GM18519 (cell line): ENCODE data around the gene PLCB4.

ENCODE experiments used
- ATAC-seq: cut with Tn5 transposase; IDR thresholded peaks from one replicate; pipeline ENCODE4 v1.9.1; 2021; ENCODE audit warnings: mild to moderate bottlenecking, moderate library complexity; ENCODE audit not compliant: unreplicated experiment, low FRiP score

Gene PLCB4

DNA sequence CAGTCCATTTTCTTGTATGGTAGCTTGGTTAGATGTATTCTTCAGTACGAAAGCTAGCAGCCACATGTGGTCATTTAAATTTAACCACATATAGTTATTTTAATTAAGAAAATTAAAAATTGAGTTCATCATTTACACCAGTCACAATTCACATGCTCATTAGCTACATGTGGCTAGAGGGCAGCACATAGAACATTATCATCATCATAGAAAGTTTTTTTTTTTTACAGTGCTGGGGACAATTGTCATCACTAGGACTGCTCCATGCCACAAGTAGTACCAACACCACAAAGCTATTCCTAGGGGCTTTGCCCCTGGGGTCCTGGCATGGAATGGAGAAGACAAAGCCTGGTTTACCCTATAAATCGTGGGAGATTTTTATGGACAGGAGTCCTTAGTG is 30.5 kb downstream of the PLCB4 start:
- ATAC-seq = no peak

- no peak for ATAC-seq
Observed at GRCh38 chr20:9100691-9101090, 31.8 kb downstream of the PLCB4 start.

DNA sequence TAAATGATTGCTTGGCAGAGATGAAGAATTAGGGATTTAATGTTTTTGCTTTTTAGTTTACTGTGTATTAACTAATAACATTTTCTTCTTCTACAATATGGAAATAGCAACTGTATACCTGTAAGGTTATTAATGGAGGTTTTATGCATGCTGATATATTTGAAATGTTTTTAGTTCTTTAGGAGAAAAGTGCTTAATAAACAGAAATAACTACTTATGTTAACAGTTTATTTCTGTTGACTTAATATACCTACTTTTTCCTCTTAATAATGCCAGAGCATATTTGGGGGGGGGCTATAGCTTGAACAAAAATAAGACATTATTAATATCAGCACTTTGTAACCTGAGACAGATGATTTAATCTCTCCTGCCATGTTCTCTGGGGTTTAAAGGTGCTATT is 33.6 kb downstream of the PLCB4 start:
- ATAC-seq = no peak

DNA sequence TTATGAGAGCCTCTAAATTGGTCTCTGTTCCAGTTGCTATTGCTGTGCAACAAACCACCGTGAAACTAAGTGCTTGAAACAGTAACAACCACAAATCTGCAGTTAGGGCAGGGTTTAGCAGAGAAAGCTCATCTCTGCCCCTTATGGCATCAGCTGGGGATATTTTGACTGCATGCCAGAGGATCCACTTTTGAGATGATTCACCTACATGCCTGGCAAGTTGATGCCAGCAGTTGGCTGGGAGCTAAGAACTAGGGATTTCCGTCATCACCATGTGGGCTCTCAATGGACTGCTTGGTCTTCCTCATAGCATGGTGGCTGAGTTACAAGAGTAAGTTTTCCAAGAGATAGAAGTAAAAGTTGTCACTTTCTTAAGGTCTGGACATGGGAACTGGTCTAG is 35.1 kb downstream of the PLCB4 start:
- no peak for ATAC-seq

DNA sequence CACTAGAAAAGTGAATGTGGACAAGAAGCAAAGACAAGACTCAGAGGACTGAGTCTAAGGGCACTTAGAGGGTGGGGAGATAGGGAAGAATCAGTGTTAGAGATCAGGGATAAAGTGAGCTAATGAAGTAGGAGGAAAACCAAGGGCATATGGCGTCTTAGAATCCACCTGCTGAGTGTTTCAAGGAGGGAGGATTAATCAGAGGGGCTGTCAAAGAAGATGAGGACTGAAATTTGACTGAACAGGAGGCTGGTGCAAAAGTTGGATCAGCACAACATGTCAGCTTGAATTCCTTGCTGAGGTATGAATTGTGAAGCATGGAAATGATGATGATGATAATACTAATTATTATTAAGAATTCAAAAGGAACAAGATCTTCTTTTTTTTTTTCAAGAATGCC is 39.4 kb downstream of the PLCB4 start:
- ATAC-seq = no peak

DNA sequence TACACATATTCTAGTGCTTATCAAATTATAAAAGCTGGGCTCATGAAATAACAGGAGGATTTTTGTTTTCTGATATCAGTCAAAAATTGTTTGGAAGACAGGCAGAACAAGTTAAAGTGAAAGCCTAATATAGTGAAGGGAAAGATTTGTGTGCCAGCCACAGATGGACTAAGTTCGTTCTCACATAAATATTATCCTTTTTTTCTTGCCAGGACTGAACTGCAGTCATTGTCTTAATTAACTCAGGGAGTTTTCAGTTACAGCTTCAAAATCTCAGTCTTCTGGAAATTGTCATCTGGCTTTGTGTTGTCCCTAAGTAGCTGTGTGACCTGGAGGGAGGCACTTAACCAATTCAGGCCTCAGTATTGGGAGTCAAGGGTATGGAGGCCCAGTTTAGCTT is 40.7 kb downstream of the PLCB4 start:
- ATAC-seq = no peak

DNA sequence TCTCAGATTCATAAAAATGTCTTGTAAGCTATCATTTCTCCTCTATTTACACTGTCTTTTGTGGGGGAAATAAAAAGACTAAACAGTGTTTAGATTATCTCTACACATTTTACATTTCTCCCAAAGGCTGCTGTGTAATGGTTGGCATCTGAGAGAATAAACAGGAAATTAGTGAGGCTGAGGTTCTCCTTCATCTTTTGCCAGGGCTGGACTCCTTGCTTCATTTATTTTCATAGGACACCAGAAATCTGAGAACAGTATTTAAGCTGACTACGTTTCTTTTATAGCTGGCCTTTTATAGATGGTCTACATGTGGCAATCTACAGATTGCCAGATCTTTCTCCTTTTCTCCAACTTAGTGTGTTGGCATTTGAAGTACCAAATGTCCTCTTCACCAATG is 41.5 kb downstream of the PLCB4 start:
- no peak for ATAC-seq

DNA sequence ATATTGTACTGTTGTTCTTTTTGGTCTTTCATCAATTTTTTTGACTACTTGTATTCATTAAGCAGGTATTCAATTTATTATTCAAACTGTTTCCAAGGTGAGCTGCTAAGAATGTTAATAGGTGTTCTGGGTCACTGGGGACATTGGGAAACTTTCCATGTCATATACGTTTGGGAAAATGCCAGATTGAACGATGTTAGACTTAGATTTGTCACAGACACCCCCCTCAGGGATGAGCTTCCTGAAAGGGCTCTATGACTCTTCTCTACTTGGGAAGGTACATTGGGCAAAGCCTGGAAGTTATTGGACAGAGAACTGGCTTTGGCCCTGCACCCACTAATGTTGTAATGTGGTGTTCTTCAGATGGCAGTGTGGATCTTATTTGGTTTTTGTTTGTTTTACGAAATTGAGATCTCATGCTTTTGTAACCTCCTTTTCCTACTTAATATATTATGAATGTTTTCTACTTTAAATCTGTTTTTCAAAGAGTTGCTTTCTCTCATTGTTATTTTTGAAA is 42.1 kb downstream of the PLCB4 start:
- no peak for ATAC-seq

DNA sequence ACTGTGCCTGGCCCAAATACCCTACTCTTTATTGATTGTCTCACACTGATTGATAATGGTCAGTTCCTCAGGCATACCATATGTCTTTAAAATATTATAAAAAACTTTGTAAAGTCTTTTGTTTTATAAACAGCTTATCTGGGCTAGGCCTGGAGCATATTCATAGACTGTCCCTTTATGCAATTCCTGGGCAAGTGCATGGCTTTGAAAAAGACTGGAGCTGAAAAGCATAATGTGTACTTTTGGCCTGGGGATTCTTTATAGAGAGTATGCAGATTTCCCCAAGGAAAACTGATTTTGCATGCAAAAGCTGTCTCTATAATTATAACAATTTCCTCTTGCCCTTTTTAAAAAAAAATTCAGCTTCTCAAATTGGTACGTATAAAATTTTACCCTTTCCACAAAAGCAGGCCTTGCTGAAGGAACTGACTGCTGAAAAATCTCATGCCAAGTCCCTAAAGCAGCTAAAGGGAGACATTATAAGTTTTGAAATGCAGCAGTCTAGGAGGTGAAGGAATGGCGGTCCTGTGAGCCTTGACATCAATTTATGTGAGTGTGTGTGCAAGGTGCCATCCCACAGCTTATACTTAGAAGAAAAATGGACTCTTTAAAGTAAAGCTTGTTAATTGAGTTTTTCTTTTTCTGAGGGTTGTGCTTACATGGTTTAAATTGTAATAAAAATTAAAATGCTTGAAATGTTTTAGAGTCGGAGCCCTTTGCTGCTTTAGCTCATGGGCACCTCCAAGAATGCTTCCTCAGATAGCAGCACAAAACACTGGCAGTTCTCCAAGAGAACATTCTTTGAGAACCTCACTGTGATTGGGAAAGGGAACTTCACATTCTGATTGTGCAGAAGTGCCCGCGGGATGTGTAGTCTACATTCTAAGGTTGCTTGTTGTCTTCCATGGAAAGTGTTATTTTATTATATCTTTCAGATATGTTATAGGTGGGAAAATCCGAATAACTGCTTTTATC is 43.9 kb downstream of the PLCB4 start:
- no peak for ATAC-seq

- no peak for ATAC-seq
Observed at GRCh38 chr20:9114709-9115108, 45.8 kb downstream of the PLCB4 start.

GRCh38 chr20:9117548-9117947 is 48.7 kb downstream of the PLCB4 start:
- no peak for ATAC-seq

DNA sequence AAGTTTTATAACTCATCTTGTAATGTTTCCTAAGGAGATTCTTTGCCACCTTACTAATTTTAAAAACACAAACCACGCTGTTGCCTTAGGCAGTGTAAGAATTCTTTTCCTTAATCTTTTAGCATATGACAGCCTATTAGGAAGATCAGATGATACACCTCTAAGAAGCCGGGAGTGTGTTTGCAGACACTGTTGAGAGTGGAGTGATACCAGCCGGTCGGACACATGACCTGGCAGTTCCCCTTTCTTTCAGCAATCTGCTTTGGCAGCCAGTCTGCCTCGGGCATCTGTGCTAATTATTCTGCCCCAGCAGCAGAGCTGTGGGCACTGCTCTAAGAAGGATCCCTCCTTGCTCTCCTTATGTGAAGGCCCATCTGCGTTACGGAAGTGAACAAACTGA is 50.9 kb downstream of the PLCB4 start:
- no peak for ATAC-seq

- no peak for ATAC-seq
Observed at GRCh38 chr20:9121211-9121610, 52.3 kb downstream of the PLCB4 start.

DNA sequence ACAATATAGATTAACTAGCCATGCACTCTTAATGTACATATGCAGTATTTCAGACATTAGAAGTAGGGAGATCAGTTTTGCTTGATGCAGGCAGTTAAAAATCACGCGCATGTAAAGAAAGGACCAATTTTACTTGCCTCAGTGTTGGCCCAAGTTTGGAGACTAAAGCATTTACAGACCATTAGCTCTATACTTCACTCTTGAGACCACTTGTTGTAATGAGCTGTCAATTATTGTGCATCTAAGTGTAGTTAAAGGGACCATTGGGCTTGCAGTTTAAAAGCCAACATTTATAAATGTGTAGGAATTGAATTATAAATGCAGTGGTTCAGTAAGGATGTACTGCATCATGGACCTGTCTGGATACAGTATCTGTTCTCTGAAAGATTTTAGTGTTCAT is 53.7 kb downstream of the PLCB4 start:
- ATAC-seq = no peak

DNA sequence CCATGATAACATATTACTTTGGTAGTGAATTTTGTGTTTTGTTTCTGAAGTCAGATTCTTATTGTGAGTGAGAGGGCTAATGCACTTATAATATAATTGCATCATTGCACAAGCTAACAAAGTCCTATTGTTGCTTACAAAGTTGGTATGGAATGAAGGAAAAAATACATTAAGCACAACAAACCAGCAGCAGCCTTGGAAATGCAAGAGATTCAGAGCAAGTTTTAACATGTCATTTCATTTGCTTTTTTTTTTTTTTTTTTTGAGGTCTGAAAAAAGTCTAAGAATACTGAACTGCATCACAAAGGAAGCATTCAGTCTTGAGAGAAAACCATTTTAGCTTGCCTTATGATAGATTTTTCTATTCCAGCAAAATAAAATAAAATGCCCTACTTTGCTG is 57.6 kb downstream of the PLCB4 start:
- no peak for ATAC-seq

DNA sequence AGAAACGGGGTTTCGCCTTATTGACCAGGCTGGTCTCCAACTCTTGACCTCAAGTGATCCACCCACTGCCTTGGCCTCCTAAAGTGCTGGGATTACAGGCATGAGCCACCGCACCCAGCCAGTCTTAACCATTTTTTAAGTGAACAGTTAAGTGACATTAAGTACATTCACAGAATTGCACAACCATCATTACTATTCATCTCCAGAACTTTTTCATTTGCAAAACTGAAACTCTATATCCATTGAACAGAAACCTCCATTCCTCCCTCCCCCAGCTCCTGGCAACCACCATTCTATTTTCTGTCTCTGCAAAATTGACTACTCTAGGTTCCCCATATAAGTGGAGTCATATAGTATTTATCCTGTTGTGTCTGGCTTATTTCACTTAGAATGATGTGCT is 59.7 kb downstream of the PLCB4 start:
- ATAC-seq = no peak

- no peak for ATAC-seq
Observed at GRCh38 chr20:9129756-9130155, 60.9 kb downstream of the PLCB4 start.

GRCh38 chr20:9130521-9130920 is 61.6 kb downstream of the PLCB4 start:
- no peak for ATAC-seq

DNA sequence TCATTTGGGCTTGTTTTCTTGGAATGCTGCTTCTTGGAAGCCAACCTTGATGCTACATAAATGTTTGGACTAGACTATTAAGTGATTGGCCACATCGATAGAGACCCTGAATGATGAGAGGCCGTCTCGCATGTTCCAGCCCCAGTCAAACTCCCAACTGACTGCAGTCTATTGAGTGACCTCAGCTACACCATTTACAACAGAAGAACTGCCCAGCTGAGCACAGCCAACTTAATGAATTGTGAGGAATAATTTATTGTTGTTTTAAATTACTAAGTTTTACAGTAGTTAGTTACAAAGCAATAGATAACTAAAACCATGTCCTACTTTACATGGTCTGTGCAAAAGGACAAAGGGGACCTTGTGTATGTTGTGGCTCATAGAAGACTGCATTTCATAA is 63.0 kb downstream of the PLCB4 start:
- no peak for ATAC-seq

- no peak for ATAC-seq
Observed at GRCh38 chr20:9134346-9134745, 65.5 kb downstream of the PLCB4 start.

GRCh38 chr20:9136114-9136513 is 67.2 kb downstream of the PLCB4 start:
- ATAC-seq = no peak

- ATAC-seq = no peak
Observed at GRCh38 chr20:9137001-9137400, 68.1 kb downstream of the PLCB4 start.
